ENCODE data around the gene B4GALT1. TPM values are rescaled to one million over a fixed set of nuclear protein-coding genes. Genes with fewer than 3 reads are reported as not detected.
A peak's percentile ranks its signal among the peaks of the same experiment; 100 is the strongest.

Gene B4GALT1
- total RNA-seq, 2 donors from 2014 or later = 106 to 115 TPM

DNA sequence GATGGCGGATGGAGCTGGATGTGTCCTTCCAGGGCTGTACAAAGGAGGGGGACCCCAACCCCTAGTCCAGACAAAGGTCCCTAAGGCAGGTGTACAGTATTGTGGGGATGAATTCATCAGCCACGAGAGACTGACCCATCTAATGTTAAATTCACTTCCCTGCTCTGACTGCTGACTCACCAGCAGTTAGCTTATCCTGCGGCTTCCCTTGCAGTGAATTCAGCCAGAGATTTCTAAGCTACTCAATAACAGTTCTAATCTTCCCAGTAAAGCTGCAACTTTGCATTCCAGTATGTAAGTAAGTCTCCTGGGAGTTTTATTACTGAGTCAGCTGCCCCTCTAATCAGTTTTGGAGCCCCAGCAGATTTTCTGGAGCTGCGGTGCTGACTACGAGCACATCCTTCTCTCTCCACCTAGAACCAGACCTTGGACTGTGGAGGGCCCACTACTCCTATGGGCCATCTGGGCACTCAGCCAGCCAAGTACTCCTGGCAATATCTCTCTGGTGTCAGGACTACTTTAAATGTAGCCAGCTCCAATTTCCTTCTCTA, 16.1 kb downstream of the B4GALT1 start:
- DNase-seq = peak; percentile 67 to 73
- ATAC-seq = peak; percentile 81

DNA sequence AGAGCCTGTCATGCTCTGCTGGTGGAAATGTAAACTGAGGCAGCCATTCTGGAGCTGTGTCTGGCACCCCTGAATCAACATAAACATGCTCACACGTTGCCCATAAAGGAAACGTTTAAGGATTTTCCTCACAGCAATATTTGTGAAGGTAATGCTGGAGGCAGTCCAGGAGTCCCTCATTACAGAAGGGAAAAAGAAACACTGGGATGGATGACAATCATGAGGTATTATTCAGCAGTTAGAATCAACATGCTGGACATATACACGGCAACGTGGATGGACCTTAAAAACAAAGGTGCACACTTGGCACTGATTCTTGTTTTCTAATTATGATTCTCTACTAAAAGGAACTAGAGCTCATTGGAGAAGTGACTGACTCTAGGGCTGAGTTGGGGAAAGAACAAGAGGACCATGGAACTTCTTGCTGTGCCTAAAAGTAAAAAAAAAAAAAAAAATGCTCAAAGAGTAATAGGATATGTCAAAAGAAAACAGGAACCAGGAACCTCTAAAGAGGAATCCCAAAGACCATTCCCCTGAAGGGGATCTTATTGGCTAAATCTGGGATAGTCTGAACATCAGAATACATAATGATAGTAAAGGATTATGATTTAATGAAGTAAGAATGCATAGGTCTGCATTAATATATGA, 18.6 kb downstream of the B4GALT1 start:
- no peak for DNase-seq
- intact Hi-C loops (cut with DNase I, micrococcal nuclease) = no loop called here
- no peak for ATAC-seq

More for the DNA sequence above, 16.1 kb downstream of the B4GALT1 start:
- intact Hi-C loops (cut with DNase I, micrococcal nuclease) = no loop called here

DNA sequence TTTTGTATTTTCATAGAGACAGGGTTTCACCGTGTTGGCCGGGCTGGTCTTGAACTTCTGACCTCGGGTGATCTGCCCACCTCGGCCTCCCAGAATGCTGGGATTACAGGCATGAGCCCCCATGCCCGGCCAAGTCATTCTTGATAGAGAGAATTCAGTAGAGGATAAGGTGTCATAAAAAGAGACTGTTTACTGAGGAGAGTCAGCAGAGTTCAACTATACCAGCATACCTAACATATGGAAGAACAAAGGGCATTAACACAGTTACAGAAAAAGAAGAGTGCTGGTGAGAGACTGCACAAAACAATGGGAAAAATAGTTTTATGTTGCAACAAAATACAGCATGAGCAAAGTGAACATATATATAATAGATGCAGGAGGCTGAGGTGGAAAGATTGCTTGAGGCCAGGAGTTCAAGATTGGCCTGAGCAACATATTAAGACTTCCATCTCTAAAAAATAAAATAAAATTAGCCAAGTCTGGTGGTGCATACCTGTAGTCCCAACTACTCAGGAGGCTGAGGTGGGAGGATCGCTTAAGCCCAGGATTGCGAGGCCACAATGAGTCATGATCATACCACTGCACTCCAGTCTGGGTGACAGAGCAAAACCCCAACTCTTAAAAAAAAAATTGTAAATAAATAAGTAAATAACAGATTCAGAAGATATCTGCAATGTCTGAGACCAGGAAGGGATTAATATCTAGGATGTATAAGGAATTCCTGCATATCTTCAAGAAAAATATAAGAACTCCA, 19.5 kb downstream of the B4GALT1 start:
- intact Hi-C loops (cut with DNase I, micrococcal nuclease) = no loop called here
- DNase-seq (no peak), ATAC-seq (peak; percentile 76)

DNA sequence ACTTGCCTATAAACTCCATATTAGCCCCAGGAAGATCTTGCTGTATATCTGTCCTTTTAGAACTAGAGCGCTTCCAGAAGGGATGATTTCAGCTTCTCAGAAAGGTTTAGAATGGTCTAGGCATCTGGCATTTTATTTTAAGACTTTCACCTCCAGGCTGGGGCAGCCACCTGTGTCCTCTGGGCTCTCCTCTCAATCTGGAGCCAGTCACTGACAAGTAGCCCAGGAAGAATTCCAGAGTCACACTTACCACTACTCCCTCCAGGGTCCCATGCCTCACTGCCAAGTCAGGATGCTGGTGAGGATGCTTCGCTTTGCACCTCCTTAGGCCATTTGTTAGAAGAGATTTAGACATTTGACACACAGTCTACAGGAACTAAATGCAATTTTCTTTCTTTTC, 20.8 kb downstream of the B4GALT1 start:
- intact Hi-C loops (cut with DNase I, micrococcal nuclease) = no loop called here
- no peak for DNase-seq
- ATAC-seq = no peak

DNA sequence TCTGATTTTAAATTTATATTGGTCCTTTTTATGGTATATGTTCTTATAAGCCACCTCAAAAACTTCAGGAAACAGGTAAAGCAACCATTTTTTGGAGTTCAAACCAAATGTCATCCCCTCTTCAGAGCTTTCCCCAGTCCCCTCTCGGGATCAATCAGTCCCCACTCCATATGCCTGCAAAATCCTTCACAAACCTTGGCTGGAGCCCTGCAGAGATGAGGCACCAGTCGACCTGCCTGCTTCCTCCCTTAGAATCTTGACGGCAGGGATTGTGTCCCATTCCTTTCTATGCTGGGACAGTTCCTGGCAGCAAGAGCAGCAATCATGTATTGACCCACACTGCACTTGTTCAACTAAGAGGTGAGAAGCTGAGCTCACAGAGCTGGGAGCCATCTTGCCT, 22.6 kb downstream of the B4GALT1 start:
- intact Hi-C loops (cut with DNase I, micrococcal nuclease) = no loop called here
- no peak for DNase-seq

DNA sequence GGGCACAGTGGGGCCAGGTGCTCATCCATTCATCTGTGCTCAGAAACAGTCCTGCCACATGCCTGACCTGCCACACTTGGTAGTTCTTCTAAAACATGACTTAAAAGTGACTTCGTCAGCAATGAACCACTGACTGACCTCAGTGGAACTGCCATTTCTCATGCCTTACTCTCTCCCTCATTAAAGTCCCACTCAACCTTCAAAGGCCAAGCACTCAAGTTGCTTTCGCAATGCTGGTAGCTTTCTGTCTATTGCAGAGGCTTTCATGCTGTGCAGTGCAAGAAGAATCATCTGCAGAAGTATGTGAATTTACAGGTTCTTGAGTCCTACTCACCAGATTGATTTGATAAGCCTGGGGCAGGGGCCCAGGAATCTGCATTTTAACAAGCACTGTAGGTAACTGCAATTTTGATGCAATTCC, 23.9 kb downstream of the B4GALT1 start:
- ATAC-seq (no peak), DNase-seq (no peak)
- intact Hi-C loops (cut with DNase I, micrococcal nuclease) = no loop called here

More for the DNA sequence above, 22.6 kb downstream of the B4GALT1 start:
- ATAC-seq = no peak

DNA sequence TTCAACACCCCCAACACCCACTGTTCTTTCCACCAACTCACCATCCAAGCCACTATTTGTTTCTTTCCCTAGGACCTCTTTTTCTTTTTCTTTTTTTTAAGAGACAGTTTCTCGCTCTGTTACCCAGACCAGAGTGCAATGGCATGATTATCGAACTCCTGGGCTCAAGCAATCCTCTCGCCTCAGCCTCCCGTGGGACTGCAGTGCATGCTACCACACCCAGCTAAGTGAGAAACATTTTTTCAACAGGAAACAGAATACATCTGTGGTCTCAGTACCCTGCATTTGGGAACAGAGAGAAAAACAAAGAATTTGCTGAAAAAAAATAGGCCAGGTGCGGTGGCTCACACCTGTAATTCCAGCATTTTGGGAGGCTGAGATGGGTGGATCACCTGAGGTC, 24.6 kb downstream of the B4GALT1 start:
- intact Hi-C loops (cut with DNase I, micrococcal nuclease) = no loop called here
- ATAC-seq = no peak
- no peak for DNase-seq

DNA sequence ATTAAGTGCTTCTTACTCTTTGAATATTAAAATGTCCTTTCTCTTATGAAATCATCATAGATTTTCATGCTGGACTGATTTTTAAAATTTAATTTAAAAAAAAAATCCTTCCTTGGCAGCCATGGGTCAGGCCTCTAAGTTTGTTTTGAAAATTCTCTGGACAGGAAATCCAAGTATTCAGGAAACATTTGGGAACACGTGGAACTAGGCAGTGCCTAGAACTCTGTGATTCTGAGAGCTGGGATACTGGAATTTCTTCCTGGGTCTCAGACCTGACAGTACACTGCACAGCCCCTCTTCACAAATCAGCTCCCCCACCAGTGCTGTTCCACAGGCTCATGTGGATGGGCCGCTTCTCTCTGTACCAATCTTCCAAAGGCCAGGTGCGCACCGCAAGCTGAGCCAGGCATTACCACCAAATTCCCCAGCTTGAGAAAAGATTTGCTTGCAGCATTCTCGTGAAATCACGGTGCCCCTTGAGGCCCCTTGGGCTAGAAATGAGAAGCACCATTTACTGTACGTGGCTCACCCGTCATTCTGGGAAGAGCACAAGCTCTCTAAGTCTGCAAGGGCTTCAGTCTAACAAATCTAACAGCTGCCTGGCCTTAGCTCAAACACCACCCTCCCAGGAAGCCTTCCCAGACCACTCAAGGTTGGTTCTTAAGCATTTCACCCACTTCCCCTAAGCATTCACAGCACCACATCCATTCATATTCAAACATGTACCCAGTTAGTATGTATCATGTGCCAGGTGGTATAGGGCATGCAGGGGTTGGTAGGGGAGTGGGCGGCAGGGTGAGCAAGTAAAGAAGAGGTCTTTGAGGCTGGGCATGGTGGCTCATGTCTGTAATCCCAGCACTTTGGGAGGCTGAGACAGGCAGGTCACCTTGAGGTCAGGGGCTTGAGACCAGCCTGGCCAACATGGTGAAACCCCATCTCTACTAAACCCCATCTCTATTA, 26.5 kb downstream of the B4GALT1 start:
- no peak for DNase-seq
- intact Hi-C loops (cut with DNase I, micrococcal nuclease) = no loop called here
- no peak for ATAC-seq

DNA sequence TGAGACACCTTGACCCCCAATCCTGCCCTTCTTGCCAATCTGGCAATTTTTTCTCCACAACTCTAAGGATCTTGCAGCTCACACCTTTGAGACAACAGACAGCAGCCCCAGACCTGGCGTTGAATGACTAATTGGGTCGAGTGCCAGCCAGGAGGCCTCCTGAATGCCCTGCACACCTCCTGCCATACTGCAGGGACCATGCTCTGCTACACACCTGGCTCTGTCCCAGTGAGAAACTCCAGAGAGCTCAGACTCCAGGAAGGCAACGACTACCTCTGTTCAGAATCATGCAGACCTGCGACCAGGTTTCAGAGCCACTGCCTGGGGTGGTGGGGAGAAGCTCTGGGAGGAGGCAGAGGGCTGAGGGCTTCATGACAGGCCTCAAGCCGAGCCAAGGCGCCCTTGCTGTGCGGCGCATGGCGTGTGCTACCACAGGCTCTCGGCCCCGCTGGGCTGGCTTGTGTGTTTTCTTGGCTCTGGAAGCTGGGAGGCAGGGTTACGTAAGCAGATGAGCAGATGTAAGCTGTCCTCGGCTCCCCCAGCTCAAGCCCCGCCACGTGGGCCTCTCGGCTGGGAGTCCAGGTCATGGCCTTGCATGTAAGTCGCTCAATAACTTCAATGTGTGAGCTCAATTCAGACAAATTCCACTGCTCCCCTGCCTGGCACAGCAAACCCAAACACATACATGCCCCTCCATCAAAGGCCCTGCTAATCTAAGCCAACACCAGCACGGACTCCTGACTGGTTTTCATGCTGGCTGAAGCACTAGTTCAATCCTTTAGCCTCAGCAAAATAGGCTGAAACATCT, 27.5 kb downstream of the B4GALT1 start:
- peak; percentile 44 to 64 for DNase-seq
- intact Hi-C loops (cut with DNase I, micrococcal nuclease) = no loop called here
- ATAC-seq = no peak

DNA sequence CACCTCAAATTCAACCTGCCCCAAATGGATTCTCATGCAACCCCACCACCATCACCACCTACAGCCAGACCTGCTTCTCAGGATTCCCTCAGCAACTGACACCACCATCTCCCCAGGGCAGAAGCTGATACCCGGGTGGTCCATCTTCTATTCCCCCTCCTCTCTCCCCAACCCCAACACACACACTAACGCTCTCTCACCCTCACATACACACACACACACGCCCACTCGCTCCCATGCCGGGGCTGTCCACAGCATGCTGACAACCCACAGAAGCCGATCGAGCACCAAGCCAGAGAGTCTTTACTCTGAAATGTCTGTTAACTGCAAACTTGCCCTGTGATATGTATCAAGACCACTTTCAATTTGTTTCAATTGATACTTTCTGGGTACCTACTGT, 28.4 kb downstream of the B4GALT1 start:
- intact Hi-C loops (cut with DNase I, micrococcal nuclease) = no loop called here
- DNase-seq (no peak), ATAC-seq (no peak)

DNA sequence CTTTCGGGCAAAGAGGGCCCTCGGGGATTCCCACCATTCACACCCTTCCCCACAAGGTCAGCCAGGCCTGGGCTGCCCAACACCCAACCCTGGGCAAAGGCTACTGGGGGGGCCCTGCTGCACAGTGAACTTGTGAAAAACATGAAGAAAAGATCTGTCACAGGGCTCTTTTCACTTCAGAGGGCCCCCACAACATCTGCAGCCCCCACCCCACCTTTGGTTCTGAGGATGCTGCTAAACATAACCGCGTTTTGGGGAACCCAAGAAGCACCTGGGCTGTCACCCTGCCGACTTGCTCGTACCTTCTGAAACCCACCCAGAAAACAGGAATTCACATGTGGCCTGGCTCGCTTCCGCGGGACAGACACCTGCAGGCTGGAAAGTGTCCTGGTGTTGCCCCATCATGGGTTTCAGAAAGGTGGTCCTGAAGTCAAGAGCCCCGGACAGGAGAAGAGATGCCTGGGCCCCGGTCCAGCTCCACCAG, 29.3 kb downstream of the B4GALT1 start:
- DNase-seq = no peak
- intact Hi-C loops (cut with DNase I, micrococcal nuclease) = no loop called here
- ATAC-seq = no peak

DNA sequence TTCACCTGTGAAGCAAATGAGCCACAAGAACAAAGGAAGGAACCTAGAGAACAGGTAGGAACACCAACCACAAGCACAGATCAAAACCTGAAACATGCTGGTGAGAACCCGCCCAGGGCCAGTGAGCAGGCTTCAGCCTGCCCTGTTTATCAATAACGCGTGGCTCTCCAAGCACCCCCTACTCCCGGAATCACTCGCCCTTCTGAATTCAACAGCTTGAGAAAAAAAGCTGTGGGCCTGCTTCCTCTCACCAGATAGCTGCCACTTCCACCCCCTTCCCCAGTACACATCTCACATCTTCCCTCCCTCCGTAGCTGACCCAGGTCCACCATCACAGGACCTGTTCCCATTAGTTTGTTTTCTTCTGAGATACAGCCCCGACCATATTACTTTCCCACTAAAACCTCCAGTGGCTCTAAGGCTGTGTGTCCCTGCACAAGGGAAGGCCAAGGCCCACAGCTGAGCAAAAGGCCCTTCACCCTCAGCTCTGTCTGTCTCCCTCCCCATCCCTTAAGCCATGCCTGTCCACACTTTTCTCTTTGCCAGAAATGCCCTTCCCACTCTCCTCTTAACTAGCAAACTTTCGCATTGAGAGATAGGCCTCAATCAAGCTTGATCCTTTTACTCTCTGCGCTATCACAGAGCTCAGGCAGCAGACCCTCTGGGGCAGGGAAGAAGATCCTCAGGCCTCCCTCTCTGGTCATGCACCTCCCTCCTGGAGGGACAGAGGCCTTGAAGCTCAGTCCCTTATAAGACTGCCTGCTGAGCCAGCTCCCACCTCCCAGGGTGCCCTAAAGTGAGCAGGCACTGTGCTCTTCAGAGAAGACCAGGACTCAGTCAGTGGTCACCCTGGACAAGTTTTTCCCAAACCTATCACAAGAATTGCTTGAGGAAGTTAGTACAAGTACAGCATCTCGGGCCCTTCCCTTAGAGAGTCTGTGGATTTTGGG, 30.1 kb downstream of the B4GALT1 start:
- DNase-seq (no peak), ATAC-seq (no peak)
- intact Hi-C loops (cut with DNase I, micrococcal nuclease) = no loop called here

DNA sequence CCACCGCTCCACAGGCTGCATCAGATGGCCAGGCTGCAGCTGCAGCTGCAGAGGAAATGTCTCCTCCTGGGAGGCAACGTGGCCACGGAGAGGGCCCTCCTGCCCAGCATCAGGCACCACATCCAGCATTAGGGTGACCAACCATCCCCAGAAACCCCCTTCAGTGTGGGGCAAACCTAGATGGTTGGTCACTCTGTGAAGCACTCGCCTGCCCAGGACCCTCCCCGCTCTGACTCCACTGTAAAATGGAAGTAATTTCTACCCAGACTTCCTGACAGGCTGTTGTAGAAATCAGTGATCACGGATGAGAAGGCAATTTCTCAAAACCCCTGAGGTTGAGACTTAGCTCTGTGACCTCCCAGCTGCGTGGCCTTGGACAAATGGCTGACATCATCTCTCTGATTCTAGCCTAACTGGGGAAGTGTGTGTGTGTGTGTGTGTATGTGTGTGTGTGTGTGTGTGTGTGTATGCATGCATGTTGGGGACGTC, 31.6 kb downstream of the B4GALT1 start:
- no peak for ATAC-seq
- no peak for DNase-seq
- intact Hi-C loops (cut with DNase I, micrococcal nuclease) = no loop called here

DNA sequence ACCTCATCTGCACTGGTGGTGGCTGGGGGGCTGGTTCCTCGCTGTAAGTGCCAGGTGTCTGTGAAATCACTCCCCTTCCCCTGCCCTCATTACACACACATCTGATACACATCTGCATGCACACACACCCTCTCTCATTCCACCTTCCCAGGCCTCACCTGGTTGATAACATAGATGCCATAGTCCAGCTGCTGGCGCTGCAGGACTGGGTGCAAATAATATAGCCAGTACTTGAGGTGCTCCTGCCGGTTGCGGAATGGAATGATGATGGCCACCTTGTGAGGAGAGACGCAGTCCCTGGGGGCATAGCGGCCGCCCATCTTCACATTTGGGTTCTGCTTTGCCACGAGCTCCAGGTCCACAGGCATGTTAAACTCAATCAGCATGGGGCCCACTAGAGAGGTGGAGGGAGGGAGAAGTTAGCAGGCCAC, 32.1 kb downstream of the B4GALT1 start:
- intact Hi-C loops (cut with DNase I, micrococcal nuclease) = no loop called here
- no peak for ATAC-seq
- no peak for DNase-seq

DNA sequence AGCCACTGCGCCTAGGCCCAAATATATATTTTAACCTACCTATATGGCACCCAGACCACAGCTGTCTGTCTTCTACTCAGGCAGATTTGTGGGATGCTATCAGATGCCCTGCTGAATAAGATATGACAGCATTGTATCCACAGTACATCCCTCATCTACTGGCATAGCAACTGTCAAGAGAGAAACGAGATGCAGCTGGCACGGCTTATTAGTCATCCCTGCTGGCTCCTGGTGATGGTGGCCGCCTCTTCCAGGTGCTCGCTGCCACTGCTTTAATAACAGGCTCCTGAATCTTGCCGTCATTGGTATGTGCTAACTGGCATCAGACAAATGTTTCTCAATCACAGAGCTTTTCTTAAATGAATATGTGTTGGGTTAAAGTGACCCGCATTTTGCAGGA, 34.0 kb downstream of the B4GALT1 start:
- ATAC-seq = no peak
- no peak for DNase-seq
- intact Hi-C loops (cut with DNase I, micrococcal nuclease) = no loop called here

DNA sequence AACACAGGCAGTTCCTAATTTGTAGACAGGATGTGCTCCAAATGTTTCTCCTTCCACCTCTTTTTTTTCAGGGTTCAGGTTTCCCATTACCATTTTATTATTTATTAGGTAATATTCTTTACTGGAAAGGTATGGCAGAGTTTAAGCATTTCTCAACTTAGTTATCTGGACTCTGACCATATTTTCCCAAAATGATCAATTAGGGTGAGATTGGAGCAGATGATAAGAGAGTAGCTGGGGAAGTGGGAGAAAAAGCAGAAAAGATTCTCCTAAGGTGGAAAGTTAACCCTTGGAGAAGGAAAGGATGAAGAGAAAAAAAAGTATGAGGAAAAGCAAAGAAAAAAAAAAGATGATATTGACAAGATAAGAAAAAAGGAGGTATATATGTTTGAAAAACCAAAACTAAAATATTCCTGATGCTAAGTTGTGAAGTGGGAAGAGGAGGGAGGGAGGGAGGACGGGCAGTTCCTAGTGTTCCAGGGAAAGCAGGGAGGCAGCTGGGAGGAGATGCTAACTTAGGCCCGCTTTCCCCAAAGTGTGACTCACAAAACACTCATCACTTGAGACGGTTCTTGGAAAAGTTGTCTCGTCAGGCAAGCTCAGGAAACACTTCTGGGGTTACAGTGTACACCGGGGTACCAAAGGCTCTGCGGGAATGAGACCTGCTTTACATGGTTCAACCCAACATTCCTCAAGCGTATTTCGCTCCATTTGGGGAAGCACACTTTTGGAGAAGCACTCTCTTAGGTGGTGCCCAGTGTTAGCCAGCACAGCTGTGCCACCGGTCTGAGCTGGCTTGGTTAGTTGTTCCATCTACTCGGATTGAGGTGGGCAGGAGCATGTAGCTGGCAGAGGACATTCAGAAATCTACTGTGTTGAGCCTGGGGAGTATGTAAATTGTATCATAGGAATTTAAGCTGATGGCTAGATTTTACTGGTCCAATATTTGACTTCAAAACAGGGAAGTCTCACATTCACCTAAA, 35.1 kb downstream of the B4GALT1 start:
- intact Hi-C loops (cut with DNase I, micrococcal nuclease) = no loop called here
- no peak for DNase-seq
- ATAC-seq = no peak
